CD4-positive, alpha-beta T cell treated with Interferon gamma for 1 hour (primary cell): Measurements from ENCODE around the gene SLC23A1.
A peak's percentile ranks its signal among the peaks of the same experiment; 100 is the strongest.
"Not testable (repeated sequence)": the region's sequence is repeated elsewhere in the genome, so short reads cannot be mapped to it uniquely, and the experiment has no call there.

Experiments used
- DNase-seq: peaks from one replicate; pipeline ENCODE4 v3.0.0-alpha.2; 2020

SLC23A1 gene

GRCh38 chr5:139383275-139383992 is at the start of gene SLC23A1:
Gene SLC23A1 (minus strand): TSS chr5:139383297. CDS start chr5:139383253, 44 bp downstream.
- DNase-seq = no peak

- no peak for DNase-seq
These were observed 48.6 kb upstream of the SLC23A1 start for GRCh38 chr5:139431706-139432105.

GRCh38 chr5:139430015-139430414 is 46.9 kb upstream of the SLC23A1 start:
- no peak for DNase-seq

- DNase-seq = no peak
These were observed 43.2 kb upstream of the SLC23A1 start for GRCh38 chr5:139426203-139426885.

- DNase-seq = no peak
These were observed 42.4 kb upstream of the SLC23A1 start for GRCh38 chr5:139425497-139425896.

GRCh38 chr5:139422307-139422893 is 39.3 kb upstream of the SLC23A1 start:
- peak; percentile 50 for DNase-seq

GRCh38 chr5:139419226-139420192 is 36.4 kb upstream of the SLC23A1 start:
- DNase-seq = no peak

- DNase-seq = no peak
These were observed 35.7 kb upstream of the SLC23A1 start for GRCh38 chr5:139418793-139419192.

- DNase-seq = no peak
These were observed 34.1 kb upstream of the SLC23A1 start for GRCh38 chr5:139417214-139417613.

- no peak for DNase-seq
These were observed 33.6 kb upstream of the SLC23A1 start for GRCh38 chr5:139416651-139417050.

- no peak for DNase-seq
These were observed 32.8 kb upstream of the SLC23A1 start for GRCh38 chr5:139415869-139416268.

- no peak for DNase-seq
These were observed 32.2 kb upstream of the SLC23A1 start for GRCh38 chr5:139415221-139415861.

- DNase-seq = no peak
These were observed 31.6 kb upstream of the SLC23A1 start for GRCh38 chr5:139414581-139415130.

- DNase-seq = no peak
These were observed 30.9 kb upstream of the SLC23A1 start for GRCh38 chr5:139413963-139414362.

GRCh38 chr5:139413153-139413552 is 30.1 kb upstream of the SLC23A1 start:
- DNase-seq = no peak

GRCh38 chr5:139410993-139411828 is 28.1 kb upstream of the SLC23A1 start:
- DNase-seq = no peak

GRCh38 chr5:139410121-139410992 is 27.3 kb upstream of the SLC23A1 start:
- no peak for DNase-seq

- not testable (repeated sequence) for DNase-seq
These were observed 26.0 kb upstream of the SLC23A1 start for GRCh38 chr5:139409116-139409515.

GRCh38 chr5:139408191-139408590 is 25.1 kb upstream of the SLC23A1 start:
- no peak for DNase-seq

GRCh38 chr5:139407517-139407916 is 24.4 kb upstream of the SLC23A1 start:
- no peak for DNase-seq
